CD4-positive, alpha-beta T cell treated with Interleukin-21 for 1 hour (primary cell): ENCODE results near the gene IKBKE.

Experiments used
- DNase-seq: peaks from one replicate; pipeline ENCODE4 v3.0.0-alpha.2; 2020

IKBKE gene

GRCh38 chr1:206498685-206499084, 28.4 kb downstream of the IKBKE start:
- no peak for DNase-seq

- no peak for DNase-seq
These were observed 29.8 kb downstream of the IKBKE start for GRCh38 chr1:206500046-206500445.

GRCh38 chr1:206501881-206502280, 31.6 kb downstream of the IKBKE start:
- DNase-seq = no peak

GRCh38 chr1:206502403-206502802, 32.1 kb downstream of the IKBKE start:
- DNase-seq = no peak

GRCh38 chr1:206502812-206503211, 32.5 kb downstream of the IKBKE start:
- DNase-seq = no peak

GRCh38 chr1:206503591-206504362, 33.5 kb downstream of the IKBKE start:
- DNase-seq = peak; percentile 37

GRCh38 chr1:206504363-206504713, 34.1 kb downstream of the IKBKE start:
- no peak for DNase-seq

GRCh38 chr1:206505702-206506355, 35.6 kb downstream of the IKBKE start:
- no peak for DNase-seq

GRCh38 chr1:206506405-206507283, 36.4 kb downstream of the IKBKE start:
- DNase-seq = peak; percentile 45

GRCh38 chr1:206507284-206508129, 37.2 kb downstream of the IKBKE start, which contains the start of gene RASSF5:
Gene RASSF5 (plus strand): TSS chr1:206507531. CDS start chr1:206507603, 72 bp downstream.
- DNase-seq = peak; percentile 85

GRCh38 chr1:206508130-206508889, 38.0 kb downstream of the IKBKE start:
- DNase-seq = no peak

- DNase-seq = no peak
These were observed 38.7 kb downstream of the IKBKE start for GRCh38 chr1:206508956-206509355.

GRCh38 chr1:206509612-206510257, 39.5 kb downstream of the IKBKE start:
- DNase-seq = no peak

- no peak for DNase-seq
These were observed 40.1 kb downstream of the IKBKE start for GRCh38 chr1:206510371-206510770.

- DNase-seq = no peak
These were observed 41.2 kb downstream of the IKBKE start for GRCh38 chr1:206511362-206512057.

GRCh38 chr1:206512058-206512850, 42.0 kb downstream of the IKBKE start:
- no peak for DNase-seq

GRCh38 chr1:206512851-206513180, 42.5 kb downstream of the IKBKE start:
- DNase-seq = no peak

- no peak for DNase-seq
These were observed 43.2 kb downstream of the IKBKE start for GRCh38 chr1:206513312-206514111.

GRCh38 chr1:206514813-206515387, 44.6 kb downstream of the IKBKE start:
- no peak for DNase-seq
